ENCODE data around the gene RACK1.

The RACK1 gene

DNA sequence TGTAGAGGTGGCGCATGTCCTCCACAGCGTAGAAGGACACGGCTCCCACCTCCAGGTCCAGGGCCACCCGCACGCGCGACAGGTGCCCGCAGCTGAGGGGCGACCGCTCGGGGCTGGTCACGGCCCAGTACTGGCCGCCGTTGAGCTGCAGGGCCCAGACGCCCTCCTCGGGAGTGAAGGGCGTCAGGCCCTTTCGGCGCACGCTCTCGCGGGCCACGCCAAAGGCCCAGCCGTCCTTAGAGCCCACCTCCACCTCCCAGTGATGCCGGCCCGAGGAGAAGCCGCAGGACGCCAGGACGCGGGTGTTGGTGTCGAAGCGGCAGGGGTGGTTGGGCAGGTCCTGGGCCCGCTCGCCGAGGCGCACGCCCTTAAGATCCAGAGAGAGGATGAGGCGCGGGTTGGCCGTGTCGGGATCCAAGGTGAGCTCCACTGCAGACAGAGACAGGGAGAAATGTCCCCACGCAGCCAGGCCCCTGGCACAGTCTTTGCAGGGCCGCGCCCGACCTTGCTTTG, 48.4 kb downstream of the RACK1 start:
- Mint-ChIP-seq H3K27ac (no peak overlapping the region), H3K27me3 (no peaks in the 10 kb centered on the region), H3K4me3 (no peak overlapping the region), H3K36me3 (no peaks in the 10 kb centered on the region), H3K4me1 (peaks cover 36% of the 10 kb centered on the region), H3K9me3 (no peaks in the 10 kb centered on the region)
- DNase-seq (ENCODE audit: low spot score in 2 of 2) (no peak), ATAC-seq (ENCODE audit: low read depth) (no peak)

- Mint-ChIP-seq H3K4me3 (no peak overlapping the region), H3K36me3 (no peaks in the 10 kb centered on the region), H3K4me1 (peaks cover 36% of the 10 kb centered on the region), H3K27ac (no peak overlapping the region), H3K9me3 (no peaks in the 10 kb centered on the region), H3K27me3 (no peaks in the 10 kb centered on the region)
- ATAC-seq (ENCODE audit: low read depth) (no peak), DNase-seq (ENCODE audit: low spot score in 2 of 2) (no peak)
These were observed 49.0 kb downstream of the RACK1 start for GRCh38 chr5:181194489-181195248.

DNA sequence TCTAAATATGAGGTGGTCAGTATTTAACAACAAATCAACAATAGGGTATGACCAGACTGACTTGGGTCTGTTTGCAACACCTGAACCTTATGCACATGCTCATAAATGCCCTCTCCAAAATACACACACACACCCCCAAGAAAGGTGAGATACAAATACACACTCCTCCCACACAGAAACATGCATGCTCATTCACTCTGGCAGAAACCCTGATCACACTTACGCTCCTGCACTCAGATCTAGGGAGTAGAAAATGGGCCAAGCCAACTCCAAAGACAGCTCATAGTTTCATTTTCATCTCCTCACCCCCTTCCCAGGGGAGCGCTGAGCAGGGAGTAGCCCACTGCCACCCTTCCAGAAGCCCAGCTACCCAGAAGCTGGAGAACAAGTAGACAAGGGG, 50.0 kb downstream of the RACK1 start:
- DNase-seq (ENCODE audit: low spot score in 2 of 2) (no peak), ATAC-seq (ENCODE audit: low read depth) (no peak)
- no peaks in the 10 kb centered on the region for H3K36me3 Mint-ChIP-seq
- H3K27me3 Mint-ChIP-seq: no peaks in the 10 kb centered on the region
- no peaks in the 10 kb centered on the region for H3K9me3 Mint-ChIP-seq
- H3K27ac Mint-ChIP-seq: peak overlapping the region; percentile 10
- peaks cover 35% of the 10 kb centered on the region for H3K4me1 Mint-ChIP-seq
- H3K4me3 Mint-ChIP-seq: no peak overlapping the region

GRCh38 chr5:181192337-181193046, 51.2 kb downstream of the RACK1 start:
- DNase-seq (ENCODE audit: low spot score in 2 of 2) (no peak), ATAC-seq (ENCODE audit: low read depth) (no peak)
- Mint-ChIP-seq H3K27me3 (no peaks in the 10 kb centered on the region), H3K4me3 (peak overlapping the region; percentile 96), H3K36me3 (no peaks in the 10 kb centered on the region), H3K9me3 (no peaks in the 10 kb centered on the region), H3K4me1 (peaks cover 38% of the 10 kb centered on the region), H3K27ac (peak overlapping the region; percentile 100)

- Mint-ChIP-seq H3K4me1 (peaks cover 39% of the 10 kb centered on the region), H3K4me3 (peak overlapping the region; percentile 96), H3K9me3 (no peaks in the 10 kb centered on the region), H3K27ac (peak overlapping the region; percentile 100), H3K36me3 (no peaks in the 10 kb centered on the region), H3K27me3 (no peaks in the 10 kb centered on the region)
- DNase-seq (ENCODE audit: low spot score in 2 of 2) (peak; percentile 99 to 100), ATAC-seq (ENCODE audit: low read depth) (peak; percentile 62)
These were observed 52.0 kb downstream of the RACK1 start for GRCh38 chr5:181191526-181192336.

GRCh38 chr5:181190711-181191525, 52.8 kb downstream of the RACK1 start:
- Mint-ChIP-seq H3K9me3 (no peaks in the 10 kb centered on the region), H3K4me1 (peaks cover 39% of the 10 kb centered on the region), H3K36me3 (no peaks in the 10 kb centered on the region), H3K27ac (peak overlapping the region; percentile 100), H3K4me3 (peak overlapping the region; percentile 96), H3K27me3 (no peaks in the 10 kb centered on the region)
- ATAC-seq (ENCODE audit: low read depth): peak; percentile 10
- DNase-seq (ENCODE audit: low spot score in 2 of 2): peak in 1 of 2 donors; percentile 53

- Mint-ChIP-seq H3K27me3 (no peaks in the 10 kb centered on the region), H3K4me3 (peak overlapping the region; percentile 96), H3K4me1 (peaks cover 39% of the 10 kb centered on the region), H3K36me3 (no peaks in the 10 kb centered on the region), H3K27ac (peak overlapping the region; percentile 100), H3K9me3 (no peaks in the 10 kb centered on the region)
- ATAC-seq (ENCODE audit: low read depth) (no peak), DNase-seq (ENCODE audit: low spot score in 2 of 2) (peak in 1 of 2 donors; percentile 56)
These were observed 53.6 kb downstream of the RACK1 start for GRCh38 chr5:181189962-181190710.

DNA sequence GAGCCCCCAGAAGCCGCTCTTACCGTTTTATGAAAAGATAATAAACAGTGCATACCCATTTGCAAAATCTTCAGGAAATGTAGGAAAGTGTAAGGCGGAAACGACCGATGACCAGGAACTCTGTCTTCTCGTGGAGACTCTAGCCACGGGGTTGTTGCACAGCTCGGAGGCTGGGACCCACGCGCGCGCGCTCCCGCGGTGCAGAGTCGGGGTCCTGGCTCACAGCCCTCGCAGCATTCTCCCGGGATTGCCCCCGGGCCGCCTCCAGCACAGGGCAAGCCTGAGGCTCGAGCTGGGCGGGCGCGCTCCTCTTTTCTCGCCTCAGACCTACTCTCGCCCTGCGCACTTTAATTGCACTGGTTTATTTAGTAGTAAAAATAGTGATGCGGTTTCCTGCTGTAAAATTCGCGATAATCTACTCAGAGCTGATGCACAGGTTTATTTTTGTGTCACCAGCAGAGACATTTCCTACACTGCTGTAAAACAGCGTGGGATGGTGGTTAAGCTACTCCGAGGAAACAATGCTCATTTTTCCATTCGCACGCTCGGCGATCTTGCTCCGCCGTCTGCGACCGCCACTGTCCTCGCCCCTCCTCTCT, 54.2 kb downstream of the RACK1 start:
- Mint-ChIP-seq H3K27me3 (no peaks in the 10 kb centered on the region), H3K4me1 (peaks cover 39% of the 10 kb centered on the region)

DNA sequence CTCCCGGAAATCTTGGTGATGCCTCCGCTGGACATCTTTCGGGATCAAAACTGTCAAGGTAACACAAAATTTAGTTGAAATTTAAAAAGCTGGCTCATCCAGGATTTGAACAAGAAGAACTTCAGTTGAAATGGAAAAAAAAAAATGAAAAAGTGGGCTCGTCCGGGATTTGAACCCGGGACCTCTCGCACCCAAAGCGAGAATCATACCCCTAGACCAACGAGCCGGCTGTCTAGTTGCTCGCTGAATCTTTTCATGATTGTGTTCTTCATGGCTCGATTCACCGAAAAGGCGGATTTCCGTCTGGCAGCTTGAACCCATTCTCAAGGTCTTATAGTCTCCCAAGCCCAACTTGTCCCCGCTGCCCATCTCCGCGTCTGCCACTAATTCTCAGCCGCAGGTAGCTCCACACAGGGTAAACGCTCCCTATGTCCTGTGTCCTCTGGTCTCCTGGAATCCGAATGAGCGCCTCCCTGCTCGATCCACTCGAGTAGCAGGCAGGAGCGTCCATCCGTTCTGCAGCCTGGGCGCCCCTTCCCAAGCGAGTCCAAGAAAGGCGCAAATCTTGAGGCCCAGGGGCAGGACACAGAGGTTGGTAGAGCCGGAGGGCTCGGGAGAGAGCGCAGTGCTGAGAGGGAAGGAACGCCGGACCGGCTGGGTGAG, 54.9 kb downstream of the RACK1 start:
- H3K9me3 Mint-ChIP-seq: no peaks in the 10 kb centered on the region
- H3K4me1 Mint-ChIP-seq: peaks cover 42% of the 10 kb centered on the region
- no peaks in the 10 kb centered on the region for H3K27me3 Mint-ChIP-seq
- H3K36me3 Mint-ChIP-seq: no peaks in the 10 kb centered on the region
- DNase-seq (ENCODE audit: low spot score in 2 of 2): peak; percentile 85 to 88
- peak; percentile 8 for ATAC-seq (ENCODE audit: low read depth)
- H3K27ac Mint-ChIP-seq: peak overlapping the region; percentile 100
- peak overlapping the region; percentile 96 for H3K4me3 Mint-ChIP-seq

More for the DNA sequence above, 54.2 kb downstream of the RACK1 start:
- no peaks in the 10 kb centered on the region for H3K9me3 Mint-ChIP-seq
- H3K4me3 Mint-ChIP-seq: peak overlapping the region; percentile 96
- no peaks in the 10 kb centered on the region for H3K36me3 Mint-ChIP-seq
- ATAC-seq (ENCODE audit: low read depth) (peak; percentile 18), DNase-seq (ENCODE audit: low spot score in 2 of 2) (peak in 1 of 2 donors; percentile 56)
- peak overlapping the region; percentile 100 for H3K27ac Mint-ChIP-seq

GRCh38 chr5:181187500-181188213, 56.0 kb downstream of the RACK1 start:
- no peaks in the 10 kb centered on the region for H3K36me3 Mint-ChIP-seq
- H3K4me1 Mint-ChIP-seq: peaks cover 42% of the 10 kb centered on the region
- no peaks in the 10 kb centered on the region for H3K27me3 Mint-ChIP-seq
- peak overlapping the region; percentile 100 for H3K27ac Mint-ChIP-seq
- peaks cover 1% of the 10 kb centered on the region for H3K9me3 Mint-ChIP-seq
- DNase-seq (ENCODE audit: low spot score in 2 of 2): peak in 1 of 2 donors; percentile 56
- no peak for ATAC-seq (ENCODE audit: low read depth)
- H3K4me3 Mint-ChIP-seq: peak overlapping the region; percentile 96

DNA sequence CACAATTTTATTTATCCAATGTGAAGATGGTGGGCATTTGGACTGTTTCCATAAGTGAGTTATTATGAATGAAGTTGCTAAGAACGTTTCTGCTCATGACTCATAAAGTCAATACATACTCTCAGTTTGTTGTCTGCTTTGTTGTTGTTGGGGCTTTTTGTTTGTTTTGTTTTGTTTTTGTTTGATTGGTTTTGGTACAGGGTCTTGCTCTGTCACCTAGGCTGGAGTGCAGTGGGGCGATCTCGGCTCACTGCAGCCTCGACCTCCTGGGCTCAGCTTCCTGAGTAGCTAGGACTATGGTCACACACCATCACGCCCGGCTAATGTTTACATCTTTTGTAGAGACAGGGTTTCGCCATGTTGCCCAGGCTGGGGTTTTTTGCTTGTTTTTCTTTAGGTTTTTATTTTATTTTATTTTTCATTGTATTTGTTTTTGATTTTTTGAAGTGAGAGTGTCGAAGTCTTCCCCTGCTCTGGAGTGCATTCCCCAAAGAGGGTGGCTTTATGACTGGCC, 56.7 kb downstream of the RACK1 start:
- Mint-ChIP-seq H3K9me3 (peaks cover 1% of the 10 kb centered on the region), H3K36me3 (no peaks in the 10 kb centered on the region), H3K27me3 (no peaks in the 10 kb centered on the region), H3K27ac (peak overlapping the region; percentile 100), H3K4me1 (peaks cover 39% of the 10 kb centered on the region), H3K4me3 (no peak overlapping the region)
- DNase-seq (ENCODE audit: low spot score in 2 of 2): no peak
- ATAC-seq (ENCODE audit: low read depth): no peak

All from memory B cell (primary cell).